Kidney (tissue), 14 donors: ENCODE data around the gene SDC4. TPM values are rescaled to one million over a fixed set of nuclear protein-coding genes. Genes with fewer than 3 reads are reported as not detected.

Source experiments
- DNase-seq, 5 donors: peaks; one replicate each; pipeline ENCODE4 v3.0.0-alpha.2; 2013 to 2020
- FAIRE-seq: peaks from 2 replicates; lab custom pipeline; 2012; peaks lifted over from hg19 to GRCh38; lab: Jason Lieb, UNC
- H3K27ac ChIP-seq, 2 donors: one replicate each; pipeline ENCODE4 v1.7.0; 2013; ENCODE audit warnings: low read depth in 2 of 2, low read length in 2 of 2, inconsistent platforms in 1 of 2
- H3K27me3 ChIP-seq: one replicate; pipeline ENCODE4 v1.7.1; 2013; ENCODE audit warnings: low read length, inconsistent platforms; ENCODE audit not compliant: control insufficient read depth, insufficient read depth
- H3K36me3 ChIP-seq, 3 donors: one replicate each; pipeline versions ENCODE4 v1.7.0 to v1.7.1; 2013; ENCODE audit warnings: low read length in 3 of 3, control low read depth in 1 of 3, inconsistent platforms in 1 of 3; ENCODE audit not compliant: insufficient read depth in 3 of 3, control insufficient read depth in 2 of 3
- H3K4me1 ChIP-seq, 3 donors: one replicate each; pipeline versions ENCODE4 v1.7.0 to v1.7.1; 2013; ENCODE audit warnings: low read length in 3 of 3, inconsistent platforms in 1 of 3, low read depth in 1 of 3; ENCODE audit not compliant: control insufficient read depth in 2 of 3, insufficient read depth in 2 of 3
- H3K4me3 ChIP-seq, 3 donors: one replicate each; pipeline versions ENCODE4 v1.7.0 to v1.8.1; 2013; ENCODE audit warnings: low read length in 3 of 3, control low read depth in 1 of 3, inconsistent platforms in 1 of 3
- H3K9ac ChIP-seq, 3 donors: one replicate each; pipeline versions ENCODE4 v1.7.0 to v1.7.1; 2013; ENCODE audit warnings: low read length in 3 of 3, control low read depth in 1 of 3, inconsistent platforms in 1 of 3
- H3K9me3 ChIP-seq, 3 donors: one replicate each; pipeline versions ENCODE4 v1.7.0 to v1.7.1; 2013; ENCODE audit warnings: low read length in 3 of 3, control low read depth in 1 of 3, inconsistent platforms in 1 of 3; ENCODE audit not compliant: control insufficient read depth in 2 of 3, insufficient read depth in 1 of 3
- intact Hi-C: fragments of 100-400 bp; cut with DNase I; formaldehyde crosslinking; loops from one replicate; pipeline ENCODE4 v1.11.1; 2022
- polyA plus RNA-seq: library from polyadenylated mRNA; stranded (reverse); fragments of 350-450 nt; fragmentation: Illumina TruSeq; extraction: RNeasy Lipid Tissue Mini Kit (QIAGEN cat#74804); gene quantifications from one replicate; pipeline ENCODE4 v1.2.3, GENCODE V29; 2014; ENCODE audit warnings: low read depth, low replicate concordance; ENCODE audit not compliant: insufficient read depth
- total RNA-seq: library from RNA; stranded (reverse); fragmentation: NEBNext Ultra II Directional; extraction: Animal tissue kit (Norgen Biotek cat#: 25700); gene quantifications from one replicate; pipeline ENCODE4 v1.2.1, GENCODE V29; 2021
- TF ChIP-seq, protein P1 (sequence below): IDR thresholded peaks from 3 replicates; pipeline ENCODE4 v1.5.1; 2012; ENCODE audit warnings: mild to moderate bottlenecking, moderate library complexity, borderline replicate concordance; ENCODE audit not compliant: insufficient read depth; ENCODE audit errors: extremely low read depth
- donor health status: control.
- donor health status: control.
- donor health status: control.
- donor health status: control.
- donor health status: control.
- donor health status: DM: yes; HTN: yes; CAD: no.
- donor health status: Normal renal cell carcinoma (clear cell type).

Gene SDC4
- total and polyA plus RNA-seq, 2 donors from 2014 or later: 242 to 397 TPM

DNA sequence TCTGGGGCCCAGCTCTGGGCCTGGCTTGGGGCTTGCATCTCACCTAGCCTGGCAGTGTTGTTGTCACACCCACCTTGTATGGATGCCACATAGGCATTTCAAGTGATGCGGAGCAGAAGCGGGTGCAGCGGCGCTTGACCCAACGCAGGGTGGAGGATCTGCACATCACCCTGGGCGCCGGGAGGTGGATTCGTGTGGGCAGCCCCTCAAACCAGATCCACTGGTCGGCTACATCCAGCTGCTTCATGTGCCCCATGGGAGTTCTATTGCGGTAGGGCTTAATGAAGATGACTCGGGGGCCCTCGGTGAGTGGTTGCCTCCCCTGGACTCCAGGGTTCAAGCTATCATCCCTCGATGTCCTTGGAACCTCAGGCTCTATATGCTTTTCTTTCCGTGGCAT, 26.7 kb upstream of the SDC4 start:
- no peaks in the 10 kb centered on the region for H3K36me3 ChIP-seq
- no peaks in the 10 kb centered on the region for H3K9me3 ChIP-seq
- intact Hi-C loops: loop anchor here (10.0 kb wide), 1 partner anchor 60 kb away; no protein-coding TSS in a partner anchor
- DNase-seq (no peak), FAIRE-seq (no peak)
- no peaks in the 10 kb centered on the region for H3K27me3 ChIP-seq
- TF ChIP-seq, protein P1, sequence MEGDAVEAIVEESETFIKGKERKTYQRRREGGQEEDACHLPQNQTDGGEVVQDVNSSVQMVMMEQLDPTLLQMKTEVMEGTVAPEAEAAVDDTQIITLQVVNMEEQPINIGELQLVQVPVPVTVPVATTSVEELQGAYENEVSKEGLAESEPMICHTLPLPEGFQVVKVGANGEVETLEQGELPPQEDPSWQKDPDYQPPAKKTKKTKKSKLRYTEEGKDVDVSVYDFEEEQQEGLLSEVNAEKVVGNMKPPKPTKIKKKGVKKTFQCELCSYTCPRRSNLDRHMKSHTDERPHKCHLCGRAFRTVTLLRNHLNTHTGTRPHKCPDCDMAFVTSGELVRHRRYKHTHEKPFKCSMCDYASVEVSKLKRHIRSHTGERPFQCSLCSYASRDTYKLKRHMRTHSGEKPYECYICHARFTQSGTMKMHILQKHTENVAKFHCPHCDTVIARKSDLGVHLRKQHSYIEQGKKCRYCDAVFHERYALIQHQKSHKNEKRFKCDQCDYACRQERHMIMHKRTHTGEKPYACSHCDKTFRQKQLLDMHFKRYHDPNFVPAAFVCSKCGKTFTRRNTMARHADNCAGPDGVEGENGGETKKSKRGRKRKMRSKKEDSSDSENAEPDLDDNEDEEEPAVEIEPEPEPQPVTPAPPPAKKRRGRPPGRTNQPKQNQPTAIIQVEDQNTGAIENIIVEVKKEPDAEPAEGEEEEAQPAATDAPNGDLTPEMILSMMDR: no peak
- H3K4me3 ChIP-seq: no peak overlapping the region
- peaks cover 0 to 14% (median 6%) of the 10 kb centered on the region in 3 donors for H3K4me1 ChIP-seq
- H3K9ac ChIP-seq: no peak overlapping the region
- no peak overlapping the region for H3K27ac ChIP-seq

DNA sequence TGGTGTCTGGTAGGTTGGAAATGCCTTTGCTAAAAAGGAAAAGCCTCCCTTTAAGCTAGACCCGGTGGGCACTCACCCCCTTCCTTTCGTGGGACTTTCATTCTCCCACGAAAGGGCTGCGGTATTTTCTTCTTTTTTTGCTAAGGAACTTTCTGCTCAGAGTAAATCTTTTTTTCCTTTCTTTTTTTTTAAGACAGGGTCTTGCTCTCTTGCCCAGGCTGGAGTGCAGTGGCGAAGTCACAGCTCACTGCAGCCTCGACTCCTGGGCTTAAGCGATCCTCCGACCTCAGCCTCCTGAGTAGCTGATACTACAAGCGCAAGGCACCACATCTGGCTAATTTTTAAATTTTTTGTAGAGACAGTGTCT, 25.9 kb upstream of the SDC4 start:
- intact Hi-C loops: loop anchor here (10.0 kb wide), 1 partner anchor 61 kb away; no protein-coding TSS in a partner anchor
- Histone ChIP-seq H3K27ac (no peak overlapping the region), H3K4me3 (peak overlapping the region in 2 of 3 donors; percentile 57 to 85), H3K9ac (peak overlapping the region; percentile 57 to 66 (median 59)), H3K9me3 (no peaks in the 10 kb centered on the region), H3K36me3 (no peaks in the 10 kb centered on the region), H3K4me1 (peaks cover 0 to 14% (median 6%) of the 10 kb centered on the region in 3 donors), H3K27me3 (no peaks in the 10 kb centered on the region)
- TF ChIP-seq, protein P1: no peak
- DNase-seq (no peak), FAIRE-seq (no peak)

DNA sequence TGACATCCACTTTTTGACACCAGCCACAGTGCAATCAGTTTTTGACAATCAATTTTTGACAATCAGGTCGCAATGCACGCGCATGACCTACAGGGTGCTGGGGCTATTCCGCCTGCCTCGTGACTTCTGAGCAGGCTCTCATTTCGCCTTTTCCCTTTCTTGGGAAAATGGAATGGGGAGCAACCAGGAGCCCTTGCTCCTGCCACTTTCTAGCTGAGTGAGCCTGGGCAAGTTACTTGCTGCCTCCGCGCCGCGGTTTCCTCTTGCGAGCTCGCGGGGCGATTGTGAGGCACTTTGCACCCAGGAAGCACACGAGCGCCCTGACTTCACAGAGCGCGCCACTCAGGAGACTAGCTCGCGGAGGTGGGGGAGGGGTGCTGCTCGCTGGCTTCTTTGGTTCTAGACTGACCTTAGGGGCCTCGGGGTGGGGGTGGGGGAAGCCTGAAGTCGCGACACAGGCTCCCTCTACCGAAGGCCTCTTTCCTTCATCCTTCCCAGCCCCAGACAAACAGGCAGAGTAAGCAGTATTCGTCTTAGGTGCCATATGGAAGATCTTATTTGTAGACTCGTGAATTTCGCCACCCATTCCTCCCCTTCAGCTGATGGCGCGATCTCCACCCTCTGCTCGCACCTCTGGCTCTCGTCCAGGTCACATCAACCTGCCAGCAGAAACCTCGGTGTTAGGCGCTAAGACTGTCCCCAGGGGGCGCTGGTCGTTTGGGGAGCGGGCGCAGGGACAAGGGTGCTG, 25.3 kb upstream of the SDC4 start:
- FAIRE-seq (no peak), DNase-seq (peak; percentile 88 to 95 (median 92))
- Histone ChIP-seq H3K4me3 (peak overlapping the region; percentile 57 to 85 (median 79)), H3K4me1 (peaks cover 0 to 16% (median 8%) of the 10 kb centered on the region in 3 donors), H3K9me3 (no peaks in the 10 kb centered on the region), H3K27me3 (no peaks in the 10 kb centered on the region), H3K9ac (peak overlapping the region; percentile 57 to 66 (median 59)), H3K27ac (no peak overlapping the region), H3K36me3 (peaks cover 0 to 4% (median 0%) of the 10 kb centered on the region in 3 donors)
- TF ChIP-seq, protein P1: peak; percentile 81
- intact Hi-C loops: loop anchor here (10.0 kb wide), 1 partner anchor 61 kb away; no protein-coding TSS in a partner anchor
